Pancreas (tissue), 10 donors: ENCODE data around the gene NAT9. TPM values are rescaled to one million over a fixed set of nuclear protein-coding genes. Genes with fewer than 3 reads are reported as not detected.

Experiments used
- ATAC-seq, 4 donors: fragments of 200-7000 bp; cut with Tn5 transposase; one replicate each; pipeline versions ENCODE4 v1.8.0 to v1.9.1; 2020; ENCODE audit warnings: mild to moderate bottlenecking in 4 of 4, moderate library complexity in 4 of 4
- DNase-seq, 6 donors: peaks; one replicate each; pipeline ENCODE4 v3.0.0-alpha.2; 2020
- FAIRE-seq: peaks from 2 replicates; lab custom pipeline; 2012; peaks lifted over from hg19 to GRCh38; lab: Jason Lieb, UNC
- H3K27ac ChIP-seq, 4 donors: fragments of 200-600 bp; sonication (generic); 1 replicate in 3 of 4; 2 replicates in 1 of 4; pipeline versions ENCODE4 v1.5.0 to v1.8.0; 2020
- H3K27me3 ChIP-seq, 4 donors: fragments of 200-600 bp; one replicate each; pipeline ENCODE4 v1.8.0; 2021
- H3K36me3 ChIP-seq, 3 donors: fragments of 200-600 bp; sonication (generic) in 1 of 3; one replicate each; pipeline versions ENCODE4 v1.5.0 to v1.8.0; 2020 to 2021
- H3K4me1 ChIP-seq, 3 donors: fragments of 200-600 bp; one replicate each; pipeline ENCODE4 v1.8.0; 2021
- H3K4me3 ChIP-seq, 4 donors: fragments of 200-600 bp; sonication (generic) in 2 of 4; one replicate each; pipeline versions ENCODE4 v1.5.0 to v1.8.0; 2020 to 2021
- H3K9me3 ChIP-seq, 4 donors: fragments of 200-600 bp; one replicate each; pipeline ENCODE4 v1.8.0; 2021
- WGBS, 2 donors: extraction: QIAGEN DNeasy Blood & Tissue Kit; methylation state at CpG; one replicate each; pipeline ENCODE4 v1.1.7; 2013; 5-methylcytosine and 5-hydroxymethylcytosine counted together
- intact Hi-C, 3 donors: fragments of 100-400 bp; cut with DNase I; formaldehyde crosslinking; loops; one replicate each; pipeline versions ENCODE4 v1.11.1 to v1.14.2; 2022
- polyA plus RNA-seq, 2 donors: library from polyadenylated mRNA; stranded (reverse); fragments of 200-250 nt; gene quantifications; one replicate each; pipeline ENCODE4 v1.2.3, GENCODE V29; 2013
- total RNA-seq, 6 donors: library from RNA; stranded (reverse); fragmentation: NEBNext Ultra II Directional in 4 of 6; extraction: Animal tissue kit (Norgen Biotek cat#: 25700) in 4 of 6; gene quantifications; one replicate each; pipeline versions ENCODE4 v1.2.1 to v1.2.4, GENCODE V29; 2021 to 2023
- TF ChIP-seq, protein P1 (sequence below), 4 donors: fragments of 200-600 bp; sonication (generic) in 3 of 4; IDR thresholded peaks; one replicate each; pipeline versions ENCODE4 v1.5.0 to v1.8.0; 2021; ENCODE audit warnings: antibody characterized with exemption in 4 of 4
- donor health status: healthy with polysubstance abuse.
- donor health status: DM: no; HTN: no; CAD: no; lungs with moderate emphysema.
- donor health status: DM: no; HTN: no; CAD: no.
- donor health status: control.
- donor health status: control.
- donor health status: Bipolar disorder and iron deficiency.
- donor health status: DM: yes; HTN: yes; CAD: no.
- donor health status: DM: no; HTN: no; CAD: no.
- donor health status: DM: no; HTN: no; CAD: no.
- donor health status: DM: yes; HTN: yes; CAD: no.

NAT9 gene
- total and polyA plus RNA-seq, 8 donors = 14.4 to 38.5 (median 24.8) TPM

DNA sequence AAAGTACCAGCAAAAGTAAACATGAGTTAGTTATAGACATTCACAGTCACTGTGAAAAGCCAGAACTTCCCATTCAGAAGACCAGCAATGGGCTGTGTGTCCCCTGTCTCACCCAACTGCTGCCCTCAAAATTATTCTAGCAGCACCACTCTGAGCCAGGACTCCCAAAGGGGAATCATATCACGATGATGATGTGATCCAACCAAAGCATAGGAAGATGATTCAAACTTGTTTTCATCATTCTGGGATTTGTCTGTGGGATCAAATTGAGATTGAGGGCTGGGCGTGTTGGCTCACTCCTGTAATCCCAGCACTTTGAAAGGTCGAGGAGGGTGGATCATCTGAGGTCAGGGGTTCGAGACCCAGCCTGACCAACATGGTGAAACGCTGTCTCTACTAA lies 6.4 kb upstream of the NAT9 start:
- peaks cover 0 to 3% (median 0%) of the 10 kb centered on the region in 3 donors for H3K4me1 ChIP-seq
- no peak for FAIRE-seq
- TF ChIP-seq, protein P1, sequence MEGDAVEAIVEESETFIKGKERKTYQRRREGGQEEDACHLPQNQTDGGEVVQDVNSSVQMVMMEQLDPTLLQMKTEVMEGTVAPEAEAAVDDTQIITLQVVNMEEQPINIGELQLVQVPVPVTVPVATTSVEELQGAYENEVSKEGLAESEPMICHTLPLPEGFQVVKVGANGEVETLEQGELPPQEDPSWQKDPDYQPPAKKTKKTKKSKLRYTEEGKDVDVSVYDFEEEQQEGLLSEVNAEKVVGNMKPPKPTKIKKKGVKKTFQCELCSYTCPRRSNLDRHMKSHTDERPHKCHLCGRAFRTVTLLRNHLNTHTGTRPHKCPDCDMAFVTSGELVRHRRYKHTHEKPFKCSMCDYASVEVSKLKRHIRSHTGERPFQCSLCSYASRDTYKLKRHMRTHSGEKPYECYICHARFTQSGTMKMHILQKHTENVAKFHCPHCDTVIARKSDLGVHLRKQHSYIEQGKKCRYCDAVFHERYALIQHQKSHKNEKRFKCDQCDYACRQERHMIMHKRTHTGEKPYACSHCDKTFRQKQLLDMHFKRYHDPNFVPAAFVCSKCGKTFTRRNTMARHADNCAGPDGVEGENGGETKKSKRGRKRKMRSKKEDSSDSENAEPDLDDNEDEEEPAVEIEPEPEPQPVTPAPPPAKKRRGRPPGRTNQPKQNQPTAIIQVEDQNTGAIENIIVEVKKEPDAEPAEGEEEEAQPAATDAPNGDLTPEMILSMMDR (IDR thresholded peaks at IDR 0.05) = no peak
- H3K9me3 ChIP-seq = no peaks in the 10 kb centered on the region
- H3K36me3 ChIP-seq = no peaks in the 10 kb centered on the region
- no peak overlapping the region for H3K4me3 ChIP-seq
- no peaks in the 10 kb centered on the region for H3K27me3 ChIP-seq
- WGBS, 2 donors = 88 to 93% methylated on average over 5 of the region's 5 CpGs
- DNase-seq = no peak
- no peak overlapping the region for H3K27ac ChIP-seq
- no peak for ATAC-seq
- intact Hi-C loops = no loop called here

DNA sequence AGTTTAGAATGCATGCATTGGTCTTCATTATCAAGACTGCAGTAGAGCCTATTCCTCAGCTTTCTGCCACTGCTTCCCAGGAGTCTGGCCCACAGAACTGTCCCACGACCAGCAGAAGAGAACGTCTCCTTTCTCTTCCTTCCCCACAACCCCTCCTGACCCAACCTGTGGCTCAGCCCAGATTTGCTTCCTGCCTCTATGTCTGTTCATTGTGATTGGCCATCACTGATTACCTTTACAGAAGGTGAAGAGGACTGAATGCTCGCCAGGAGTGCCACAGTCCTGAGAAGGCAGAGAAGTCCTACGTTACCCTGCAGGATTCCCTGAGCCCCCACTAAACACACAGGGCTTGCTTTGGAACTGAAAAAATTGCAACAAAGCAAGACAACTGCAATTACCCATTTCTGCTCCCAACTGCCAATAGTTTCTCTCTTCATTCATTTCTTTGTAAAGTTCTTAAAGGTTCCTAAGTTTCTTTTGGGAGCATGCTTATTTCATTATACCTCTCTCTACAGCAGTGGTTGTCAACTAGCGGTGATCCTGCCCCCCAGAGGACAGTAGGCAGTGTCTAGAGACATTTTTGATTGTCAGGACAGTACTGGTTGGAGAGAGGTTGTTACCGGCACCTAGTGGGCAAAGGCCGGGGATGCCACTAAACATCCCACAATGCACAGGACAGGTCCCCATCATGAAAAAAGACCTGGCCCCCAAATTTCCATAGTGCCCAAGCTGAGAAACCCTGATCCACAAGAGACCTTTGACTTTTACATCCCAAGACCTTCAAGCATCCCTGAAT lies 4.5 kb upstream of the NAT9 start:
- H3K36me3 ChIP-seq = no peaks in the 10 kb centered on the region
- no peaks in the 10 kb centered on the region for H3K9me3 ChIP-seq
- FAIRE-seq = no peak
- H3K4me3 ChIP-seq = no peak overlapping the region
- DNase-seq = no peak
- no peak for ATAC-seq
- peak overlapping the region in 1 of 4 donors; percentile 37 for H3K27ac ChIP-seq
- H3K27me3 ChIP-seq = no peaks in the 10 kb centered on the region
- WGBS, 2 donors = 66 to 69% methylated on average over 7 of the region's 7 CpGs
- intact Hi-C loops = no loop called here
- TF ChIP-seq, protein P1 (IDR thresholded peaks at IDR 0.05) = no peak
- peaks cover 0 to 9% (median 6%) of the 10 kb centered on the region in 3 donors for H3K4me1 ChIP-seq

DNA sequence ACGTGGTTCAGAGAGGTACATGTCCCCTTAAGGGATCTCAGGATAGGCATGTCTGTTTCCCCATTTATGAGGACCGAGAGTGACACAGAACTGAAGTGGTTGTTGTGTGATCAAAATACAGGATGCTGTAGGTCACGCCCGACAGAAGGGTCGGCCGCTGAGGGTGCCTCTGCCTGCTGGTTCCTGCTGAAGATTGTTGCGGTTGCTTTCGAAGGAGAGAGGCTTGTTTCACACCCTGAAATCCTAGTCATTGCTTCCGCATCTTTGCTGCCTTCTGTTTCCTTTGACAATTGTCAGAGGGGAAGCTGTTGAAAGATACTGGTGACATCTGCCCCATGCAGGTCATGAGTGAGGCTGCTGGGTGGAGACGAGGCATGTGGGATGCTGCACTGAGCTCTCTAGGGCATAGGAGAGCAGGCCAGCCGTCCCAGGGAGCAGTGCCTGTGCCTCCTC lies 3.8 kb upstream of the NAT9 start:
- FAIRE-seq = no peak
- H3K4me3 ChIP-seq = no peak overlapping the region
- intact Hi-C loops = no loop called here
- ATAC-seq = peak in 2 of 4 donors; percentile 20 to 21
- no peak overlapping the region for H3K27ac ChIP-seq
- TF ChIP-seq, protein P1 (IDR thresholded peaks at IDR 0.05) = no peak
- H3K9me3 ChIP-seq = no peaks in the 10 kb centered on the region
- peaks cover 0 to 13% (median 11%) of the 10 kb centered on the region in 3 donors for H3K4me1 ChIP-seq
- no peaks in the 10 kb centered on the region for H3K27me3 ChIP-seq
- 82 to 90% methylated on average over 11 of the region's 11 CpGs for WGBS, 2 donors
- DNase-seq = no peak
- H3K36me3 ChIP-seq = no peaks in the 10 kb centered on the region

DNA sequence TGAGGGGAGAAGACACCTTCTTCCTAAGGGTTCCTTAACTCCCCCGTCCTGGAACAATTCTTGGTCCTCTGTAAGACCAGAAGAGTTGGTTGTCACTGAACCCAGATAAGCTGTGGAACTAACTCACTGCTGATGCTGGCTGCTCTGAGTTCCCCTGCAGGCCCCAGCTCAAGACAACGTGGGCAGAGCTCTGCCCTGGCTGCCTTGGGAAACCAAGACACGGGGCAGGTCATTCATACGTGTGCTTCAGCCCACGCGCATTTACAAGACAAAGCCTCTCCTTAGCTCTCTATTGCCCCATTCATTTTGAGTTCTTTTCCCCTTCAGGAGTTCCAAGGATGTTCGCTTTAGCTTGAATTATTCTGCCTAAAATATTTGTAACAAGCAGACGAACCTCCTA lies 3.4 kb upstream of the NAT9 start:
- TF ChIP-seq, protein P1 (IDR thresholded peaks at IDR 0.05) = no peak
- intact Hi-C loops = no loop called here
- no peak for FAIRE-seq
- no peak overlapping the region for H3K4me3 ChIP-seq
- WGBS, 2 donors = 83 to 93% methylated on average over 8 of the region's 8 CpGs
- no peak for ATAC-seq
- no peak for DNase-seq
- no peaks in the 10 kb centered on the region for H3K9me3 ChIP-seq
- H3K4me1 ChIP-seq = peaks cover 0 to 17% (median 15%) of the 10 kb centered on the region in 3 donors
- no peaks in the 10 kb centered on the region for H3K36me3 ChIP-seq
- H3K27me3 ChIP-seq = no peaks in the 10 kb centered on the region
- H3K27ac ChIP-seq = peak overlapping the region in 1 of 4 donors; percentile 41

DNA sequence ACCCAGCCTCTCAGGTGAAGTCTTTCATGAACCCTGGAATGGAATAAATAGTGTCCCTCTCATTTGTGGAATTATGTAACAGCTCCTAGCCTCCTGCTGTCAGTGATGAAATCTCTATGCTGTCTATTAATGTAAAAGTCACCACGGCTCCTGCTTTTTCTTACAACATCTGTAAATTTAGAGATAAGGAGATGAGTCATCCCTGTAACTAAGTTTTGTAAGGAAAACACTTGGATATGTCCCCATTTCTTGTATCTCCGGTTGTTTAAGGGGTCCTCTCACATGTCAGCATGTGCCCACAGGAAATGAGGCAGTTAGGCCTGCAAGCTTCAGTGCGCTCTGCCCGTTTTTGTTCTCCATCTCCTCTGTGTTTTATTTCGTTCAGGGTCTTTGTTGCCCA lies 2.8 kb upstream of the NAT9 start:
- H3K4me1 ChIP-seq = peaks cover 0 to 20% (median 15%) of the 10 kb centered on the region in 3 donors
- H3K27ac ChIP-seq = no peak overlapping the region
- TF ChIP-seq, protein P1 (IDR thresholded peaks at IDR 0.05) = no peak
- H3K9me3 ChIP-seq = no peaks in the 10 kb centered on the region
- no peaks in the 10 kb centered on the region for H3K36me3 ChIP-seq
- no peak for DNase-seq
- H3K4me3 ChIP-seq = no peak overlapping the region
- ATAC-seq = no peak
- intact Hi-C loops = no loop called here
- H3K27me3 ChIP-seq = no peaks in the 10 kb centered on the region
- WGBS, 2 donors = 55 to 58% methylated on average over 5 of the region's 5 CpGs
- FAIRE-seq = no peak
